ENCODE results near the gene PDIA4.
"Not testable (repeated sequence)": the region's sequence is repeated elsewhere in the genome, so short reads cannot be mapped to it uniquely, and the experiment has no call there.

Gene PDIA4

GRCh38 chr7:149038641-149039040 lies 10.3 kb upstream of the PDIA4 start:
- in situ Hi-C loops (cut with HindIII; ENCODE audit: low sequenced_read_pairs): not testable (repeated sequence)

DNA sequence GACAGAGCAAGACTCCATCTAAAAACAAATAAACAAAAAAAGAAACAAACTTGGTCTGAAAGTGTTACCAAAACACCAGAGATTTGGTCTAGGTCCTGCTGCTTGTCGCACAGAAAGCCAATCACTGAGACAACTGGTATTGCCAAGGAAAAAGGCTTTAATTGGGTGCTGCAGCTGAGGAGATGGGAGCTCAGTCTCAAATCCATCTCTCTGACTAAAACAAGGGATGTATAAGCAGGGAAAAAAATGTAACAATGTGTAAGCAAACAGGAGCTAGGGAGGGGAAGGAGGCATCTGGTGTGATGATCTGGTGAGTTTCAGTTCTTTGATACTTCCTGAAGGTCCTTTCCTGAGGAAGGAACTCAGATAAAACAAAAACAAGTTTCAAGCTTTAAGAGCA lies 8.4 kb upstream of the PDIA4 start:
- in situ Hi-C loops (cut with HindIII; ENCODE audit: low sequenced_read_pairs): no loop called here

DNA sequence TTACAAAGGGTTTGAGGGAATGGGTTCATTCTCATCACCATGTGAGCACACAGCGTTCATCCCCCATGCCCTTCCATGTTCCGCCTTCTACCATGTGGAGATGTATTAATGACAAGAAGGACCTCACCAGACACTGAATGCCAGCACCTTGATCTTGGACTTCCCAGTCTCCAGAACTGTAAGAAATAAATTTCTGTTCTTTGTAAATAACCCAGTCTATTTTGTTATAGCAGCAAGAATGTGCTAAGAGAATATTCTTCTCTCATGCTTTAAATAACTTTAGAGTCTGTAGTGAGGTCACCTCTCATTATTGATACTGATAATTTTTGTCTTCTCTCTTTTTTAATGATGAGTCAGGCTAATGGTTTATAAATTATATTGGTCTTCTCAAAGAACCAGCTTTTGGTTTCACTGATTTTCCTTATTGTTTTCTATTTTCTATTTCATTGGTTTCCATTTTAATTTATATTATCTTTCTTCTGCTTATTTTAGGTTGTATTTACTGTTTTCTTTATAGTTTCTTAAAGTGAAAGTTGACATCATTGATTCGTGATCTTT lies 3.1 kb upstream of the PDIA4 start:
- in situ Hi-C loops (cut with HindIII; ENCODE audit: low sequenced_read_pairs): no loop called here

DNA sequence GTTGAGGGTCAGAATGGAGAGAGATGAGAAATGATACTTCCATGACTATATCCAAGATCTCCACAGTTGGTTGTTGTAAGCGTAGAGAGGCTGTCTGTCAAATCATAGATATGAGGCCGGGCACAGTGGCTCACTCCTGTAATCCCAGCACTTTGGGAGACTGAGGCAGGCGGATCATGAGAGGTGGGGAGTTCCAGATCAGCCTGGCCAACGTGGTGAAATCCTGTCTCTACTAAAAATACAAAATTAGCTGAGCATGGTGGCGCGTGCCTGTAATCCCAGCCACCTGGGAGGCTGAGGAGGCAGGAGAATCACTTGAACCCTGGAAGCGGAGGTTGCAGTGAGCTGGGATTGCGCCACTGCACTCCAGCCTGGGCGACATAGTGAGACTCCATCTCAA lies 2.1 kb upstream of the PDIA4 start:
- in situ Hi-C loops (cut with HindIII; ENCODE audit: low sequenced_read_pairs): not testable (repeated sequence)

GRCh38 chr7:149027611-149028345 lies 527 bp downstream of the PDIA4 start:
- in situ Hi-C loops (cut with HindIII; ENCODE audit: low sequenced_read_pairs): no loop called here

DNA sequence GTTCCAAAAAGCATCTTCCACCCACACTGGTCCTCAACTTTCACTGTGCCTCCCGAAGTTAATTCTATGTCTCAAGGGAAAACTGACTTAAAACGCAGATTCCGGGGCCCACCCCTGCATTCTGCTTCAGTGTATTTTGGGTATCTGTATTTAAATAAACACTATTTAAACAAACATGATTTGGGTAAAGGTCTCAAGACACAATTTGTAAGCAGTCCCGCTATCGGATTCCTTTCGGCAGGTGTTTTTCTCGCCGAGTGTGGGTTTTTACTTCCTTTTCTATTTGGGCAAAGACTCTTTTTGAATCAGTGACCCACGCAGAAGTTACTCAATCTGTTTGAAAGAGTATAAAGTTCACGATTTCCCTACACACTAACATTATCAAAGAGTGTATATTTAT lies 1.2 kb downstream of the PDIA4 start:
- in situ Hi-C loops (cut with HindIII; ENCODE audit: low sequenced_read_pairs): no loop called here

GRCh38 chr7:149023662-149024061 lies 4.6 kb downstream of the PDIA4 start:
- in situ Hi-C loops (cut with HindIII; ENCODE audit: low sequenced_read_pairs): no loop called here

DNA sequence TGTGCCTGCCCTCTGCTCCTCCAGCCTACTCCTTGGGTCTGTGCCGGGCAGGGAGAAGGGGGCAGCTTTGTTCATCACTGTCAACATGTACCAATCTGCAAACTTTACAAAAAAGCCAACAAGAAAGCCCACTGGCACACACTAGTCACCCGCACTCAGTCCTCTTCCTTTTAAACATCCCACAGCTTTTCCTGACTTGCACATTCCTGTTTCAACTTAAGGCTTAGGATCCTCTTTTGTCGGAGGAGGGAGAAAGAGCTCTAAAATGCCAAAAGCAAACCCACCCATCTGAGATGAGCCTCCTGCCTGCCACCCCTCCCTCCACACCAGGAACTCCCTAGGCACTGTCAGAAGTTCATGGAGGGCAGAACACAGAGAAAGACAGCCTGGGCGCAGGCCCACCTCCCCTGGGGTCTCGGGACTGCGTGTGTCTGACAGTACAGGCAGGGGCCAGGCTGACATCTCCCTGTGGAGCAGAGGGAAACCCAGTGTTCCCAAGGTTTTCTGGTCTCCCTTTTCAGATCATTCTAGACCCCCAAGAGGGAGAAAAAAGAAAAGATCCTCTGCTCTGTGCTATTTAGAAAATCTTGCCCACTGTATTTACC lies 5.4 kb downstream of the PDIA4 start:
- in situ Hi-C loops (cut with HindIII; ENCODE audit: low sequenced_read_pairs): no loop called here

DNA sequence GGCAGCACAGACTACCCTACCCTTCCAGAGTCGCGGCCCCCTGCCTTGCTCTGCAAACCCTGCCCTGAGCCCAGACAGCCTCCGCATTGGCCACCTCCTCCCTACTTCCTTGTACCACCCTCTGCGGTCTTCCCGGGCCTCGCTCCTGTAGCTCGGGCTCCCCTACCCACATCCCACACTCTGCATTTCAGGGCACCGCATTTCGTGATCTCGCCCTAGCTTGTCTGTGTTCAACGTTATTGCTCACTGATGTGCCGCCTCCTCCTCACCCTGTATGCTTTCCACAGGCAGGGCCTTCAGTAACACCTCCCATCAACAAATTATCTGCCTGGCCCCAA lies 6.6 kb downstream of the PDIA4 start:
- in situ Hi-C loops (cut with HindIII; ENCODE audit: low sequenced_read_pairs): no loop called here

DNA sequence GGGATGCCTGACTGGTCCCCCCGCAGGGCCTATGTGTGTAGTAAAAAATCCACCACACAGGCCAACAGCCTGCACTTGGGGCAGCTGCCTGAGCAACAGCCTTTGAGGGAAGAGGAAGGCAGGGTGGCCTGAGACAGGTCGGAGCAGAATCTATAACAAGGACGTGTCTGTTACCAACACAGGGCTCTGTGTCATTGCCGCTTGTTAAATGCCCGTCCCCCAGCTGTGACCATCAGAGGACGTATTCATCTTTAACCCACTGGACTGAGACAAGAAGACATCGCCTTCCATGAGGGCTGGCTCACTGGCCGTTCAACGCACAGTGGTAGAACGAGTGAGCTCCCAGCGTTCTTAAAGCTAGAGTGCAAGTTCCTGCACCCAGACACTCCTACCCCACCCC lies 7.8 kb downstream of the PDIA4 start:
- in situ Hi-C loops (cut with HindIII; ENCODE audit: low sequenced_read_pairs): no loop called here

GRCh38 chr7:149016876-149017275 lies 11.4 kb downstream of the PDIA4 start:
- in situ Hi-C loops (cut with HindIII; ENCODE audit: low sequenced_read_pairs): no loop called here

DNA sequence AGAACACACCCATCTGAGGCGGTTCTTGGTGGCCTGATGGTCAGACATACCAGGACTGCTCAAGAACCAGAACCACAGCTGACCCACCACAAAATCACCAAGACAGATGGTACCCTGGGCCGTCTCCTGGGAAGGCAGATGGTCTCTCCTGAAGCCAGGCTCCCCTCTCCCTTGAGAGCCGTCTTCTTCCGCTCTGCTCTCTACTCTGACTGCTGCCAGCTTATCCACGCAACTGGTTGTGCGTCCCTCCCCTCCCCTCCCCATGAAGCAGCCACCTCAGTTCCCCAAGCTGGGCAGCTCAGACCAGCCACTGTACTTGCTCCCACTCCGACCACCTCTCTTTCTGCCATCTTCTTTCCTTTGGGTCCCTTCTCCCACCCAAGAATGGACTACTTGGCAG lies 14.0 kb downstream of the PDIA4 start:
- in situ Hi-C loops (cut with HindIII; ENCODE audit: low sequenced_read_pairs): no loop called here

DNA sequence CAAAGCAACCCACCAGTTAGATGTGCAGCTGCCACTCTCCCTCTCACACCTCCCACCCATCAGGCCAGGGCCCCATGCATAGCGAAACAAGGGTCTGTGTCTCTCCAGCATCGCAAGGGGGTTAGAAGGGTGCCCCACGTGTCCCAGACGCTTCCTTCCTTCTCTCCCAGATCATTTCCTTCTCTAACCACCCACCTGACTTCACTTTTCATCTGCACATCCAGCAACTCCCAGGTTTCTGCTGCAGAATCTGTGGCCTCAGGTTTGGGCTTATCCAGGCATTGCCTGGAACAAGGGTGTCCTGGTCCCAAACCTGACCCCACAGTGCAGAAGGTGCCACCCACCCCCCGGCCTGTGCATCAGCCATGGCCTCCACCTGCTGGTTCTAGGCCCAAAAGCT lies 14.4 kb downstream of the PDIA4 start:
- in situ Hi-C loops (cut with HindIII; ENCODE audit: low sequenced_read_pairs): no loop called here

GRCh38 chr7:149012730-149013129 lies 15.6 kb downstream of the PDIA4 start:
- in situ Hi-C loops (cut with HindIII; ENCODE audit: low sequenced_read_pairs): not testable (repeated sequence)

DNA sequence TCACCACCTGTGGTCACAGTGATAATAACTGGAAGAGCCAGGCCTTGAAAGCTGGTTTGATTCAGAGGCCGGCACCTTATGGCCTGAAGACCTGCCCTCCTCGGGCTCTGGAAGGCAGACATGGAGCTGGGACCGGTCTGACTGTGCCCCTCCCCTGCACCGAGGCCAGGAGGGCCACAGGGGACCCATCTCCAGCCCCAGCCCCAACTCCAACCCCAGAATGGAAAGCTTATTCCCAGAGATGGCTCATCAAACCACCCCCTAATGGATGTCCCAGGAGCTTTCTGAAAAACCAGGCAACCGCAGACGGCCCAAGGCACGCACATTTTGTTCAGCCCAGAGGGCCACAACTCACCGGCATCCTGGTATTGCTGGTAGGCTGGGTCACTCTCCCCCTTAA lies 16.8 kb downstream of the PDIA4 start:
- in situ Hi-C loops (cut with HindIII; ENCODE audit: low sequenced_read_pairs): no loop called here

GRCh38 chr7:149010451-149010850 lies 17.9 kb downstream of the PDIA4 start:
- in situ Hi-C loops (cut with HindIII; ENCODE audit: low sequenced_read_pairs): no loop called here

- in situ Hi-C loops (cut with HindIII; ENCODE audit: low sequenced_read_pairs): loop anchor here (10.0 kb wide), 1 partner anchor 55 kb away; no protein-coding TSS in a partner anchor
Observed at GRCh38 chr7:149009527-149009926, 18.8 kb downstream of the PDIA4 start.

DNA sequence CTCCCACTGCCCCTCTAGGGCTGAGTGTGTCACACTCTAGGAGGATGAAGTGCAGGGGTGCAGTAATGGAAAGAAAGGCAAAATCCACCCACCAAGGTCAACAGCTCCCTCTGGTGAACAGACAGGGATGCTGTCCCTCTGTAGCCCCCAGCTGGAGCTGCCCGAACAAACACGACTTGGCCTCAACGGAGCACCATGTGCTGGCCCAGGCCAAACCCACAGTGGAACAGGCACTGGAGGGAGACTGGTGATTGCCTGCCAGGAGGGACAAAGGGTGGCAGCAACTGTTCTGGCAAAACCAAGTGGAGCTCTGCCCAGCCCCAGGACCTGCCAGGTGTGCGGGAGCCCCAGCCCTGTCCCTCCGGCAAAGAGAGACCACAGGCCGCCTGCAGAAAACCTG lies 20.7 kb downstream of the PDIA4 start:
- in situ Hi-C loops (cut with HindIII; ENCODE audit: low sequenced_read_pairs): loop anchor here (10.0 kb wide), 1 partner anchor 57 kb away; no protein-coding TSS in a partner anchor

- in situ Hi-C loops (cut with HindIII; ENCODE audit: low sequenced_read_pairs): loop anchor here (10.0 kb wide), 1 partner anchor 58 kb away; no protein-coding TSS in a partner anchor
Observed at GRCh38 chr7:149007146-149007545, 21.2 kb downstream of the PDIA4 start.

GRCh38 chr7:149006345-149006725 lies 22.0 kb downstream of the PDIA4 start:
- in situ Hi-C loops (cut with HindIII; ENCODE audit: low sequenced_read_pairs): loop anchor here (10.0 kb wide), 1 partner anchor 58 kb away; no protein-coding TSS in a partner anchor

DNA sequence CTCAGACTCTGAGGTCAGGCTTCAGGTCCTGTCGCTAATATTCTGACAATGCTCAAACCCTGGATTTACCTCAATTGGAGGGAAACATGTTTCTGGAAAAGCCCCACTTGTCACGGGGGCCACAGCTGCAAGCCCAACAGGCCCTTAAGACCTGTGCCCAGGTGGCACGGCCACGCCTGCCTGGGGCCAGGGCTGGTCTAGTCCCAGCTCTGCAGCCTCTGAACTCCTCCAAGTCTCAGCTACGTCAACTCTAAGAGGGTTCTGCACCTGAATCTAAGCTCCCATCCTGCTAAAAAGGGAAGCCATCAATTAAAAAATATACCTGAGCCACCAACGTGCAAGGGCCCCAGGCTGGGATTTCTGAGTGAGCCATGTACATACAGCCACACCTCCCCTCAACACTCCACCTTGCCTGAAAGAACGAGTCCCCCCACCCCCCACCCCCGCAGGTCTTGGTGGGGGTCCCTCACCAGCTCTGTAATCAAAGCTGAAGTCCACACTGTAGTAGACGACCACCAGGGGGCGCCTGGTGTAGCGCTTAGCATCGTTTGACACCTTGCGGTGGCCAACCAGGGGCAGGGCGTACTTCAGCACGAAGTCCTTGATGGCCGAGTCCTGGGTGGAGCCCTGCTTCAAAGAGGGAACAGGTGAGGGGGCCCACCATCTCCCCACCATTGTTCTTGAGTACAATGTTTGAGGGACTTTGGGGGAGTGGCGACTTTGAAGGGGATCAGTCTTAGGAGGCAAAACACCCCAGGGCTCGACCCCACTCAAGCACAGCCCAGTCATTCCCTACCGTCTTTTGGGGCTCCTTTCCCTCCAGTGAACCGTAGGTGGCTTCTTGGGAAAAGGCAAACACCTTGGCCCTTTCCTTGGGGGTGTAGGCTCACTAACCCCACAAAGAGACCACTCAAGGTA lies 22.6 kb downstream of the PDIA4 start:
- in situ Hi-C loops (cut with HindIII; ENCODE audit: low sequenced_read_pairs): loop anchor here (10.0 kb wide), 1 partner anchor 59 kb away; no protein-coding TSS in a partner anchor
